ENCODE measurements around the gene LYRM1. TPM values are rescaled to one million over a fixed set of nuclear protein-coding genes. Genes with fewer than 3 reads are reported as not detected.
A peak's percentile ranks its signal among the peaks of the same experiment; 100 is the strongest.

LYRM1 gene
- total RNA-seq, 1 donor from 2014 or later: 24.1 TPM

DNA sequence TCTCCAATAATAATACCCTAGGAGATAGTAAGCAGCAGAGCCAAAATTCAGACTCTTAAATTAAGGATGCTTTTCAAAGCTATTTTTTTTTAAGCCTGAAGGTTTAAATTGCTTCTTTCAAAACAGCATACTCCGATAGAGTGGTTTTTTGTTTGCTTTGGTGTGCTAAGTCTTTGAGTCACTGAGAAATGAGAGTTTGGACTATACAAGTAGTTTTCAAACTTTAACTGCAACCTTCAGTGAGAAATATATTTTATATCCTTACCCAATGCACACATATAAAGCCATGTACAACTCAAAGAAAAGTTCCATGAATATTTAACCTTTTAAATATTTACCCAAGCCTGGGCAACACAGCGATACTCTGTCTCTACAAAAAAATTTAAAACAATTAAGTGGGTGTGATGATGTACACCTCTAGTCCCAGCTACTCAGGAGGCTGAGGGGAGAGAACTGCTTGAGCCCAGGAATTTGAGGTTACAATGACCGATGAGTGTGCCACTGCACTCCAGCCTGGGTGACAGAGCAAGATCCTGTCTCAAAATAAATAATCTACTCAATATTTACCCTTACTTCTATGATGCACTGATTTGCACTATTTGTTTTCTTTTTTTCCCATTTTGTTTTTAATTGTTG is 19.6 kb upstream of the LYRM1 start:
- peaks cover 86% of the 10 kb centered on the region for H3K79me2 ChIP-seq (ENCODE audit: insufficient read depth, low read length)

DNA sequence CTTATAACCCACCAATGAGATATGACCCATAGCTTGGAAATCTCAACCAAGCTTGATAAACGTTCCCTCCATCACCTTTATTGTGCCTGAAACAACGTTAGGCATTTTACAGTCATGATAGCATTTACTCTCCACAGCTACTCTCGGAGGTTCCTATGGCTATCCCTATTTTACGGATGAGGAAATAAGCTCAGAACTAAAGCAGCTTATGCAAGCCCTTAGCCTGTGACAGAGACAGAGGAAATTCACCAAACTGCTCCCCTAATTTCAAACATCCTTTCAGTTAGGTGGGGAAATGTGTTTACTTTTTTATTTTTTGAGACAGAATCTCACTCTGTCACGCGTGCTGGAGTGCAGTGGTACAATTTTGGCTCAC is 19.1 kb upstream of the LYRM1 start:
- Histone ChIP-seq H3K27ac (ENCODE audit: low read depth, low read length) (no peak overlapping the region), H2AFZ (ENCODE audit: low read depth, low read length) (no peak overlapping the region), H3K4me2 (ENCODE audit: low read length) (no peak overlapping the region), H3K79me2 (ENCODE audit: insufficient read depth, low read length) (peaks cover 86% of the 10 kb centered on the region), H3K9ac (ENCODE audit: low read length) (no peak overlapping the region), H3K9me3 (ENCODE audit: insufficient read depth, low read depth, low read length) (no peaks in the 10 kb centered on the region), H4K20me1 (ENCODE audit: insufficient read depth, low read length) (peaks cover 93% of the 10 kb centered on the region), H3K36me3 (ENCODE audit: insufficient read depth, low read length) (peaks cover 2% of the 10 kb centered on the region), H3K4me1 (ENCODE audit: insufficient read depth, low read length) (peaks cover 19% of the 10 kb centered on the region), H3K27me3 (ENCODE audit: insufficient read depth, low read length) (no peaks in the 10 kb centered on the region), H3K4me3 (ENCODE audit: insufficient read depth, low read depth, low read length) (no peak overlapping the region)
- FAIRE-seq: no peak
- H3K4me3 Mint-ChIP-seq (ENCODE audit: unreplicated experiment): no peak overlapping the region
- H3K27ac Mint-ChIP-seq (ENCODE audit: unreplicated experiment): no peak overlapping the region
- H3K36me3 Mint-ChIP-seq (ENCODE audit: low read depth, unreplicated experiment): no peaks in the 10 kb centered on the region
- H3K27me3 Mint-ChIP-seq (ENCODE audit: low read depth, unreplicated experiment): no peaks in the 10 kb centered on the region
- no peaks in the 10 kb centered on the region for H3K9me3 Mint-ChIP-seq (ENCODE audit: unreplicated experiment)
- H3K4me1 Mint-ChIP-seq (ENCODE audit: low read depth, unreplicated experiment): peaks cover 35% of the 10 kb centered on the region
- TF ChIP-seq EZH2 (IDR thresholded peaks at IDR 0.05; ENCODE audit: insufficient read depth, low read length) (no peak), CTCF (IDR thresholded peaks at IDR 0.05; ENCODE audit: insufficient read depth, low read depth, low read length) (no peak)
- no peak for DNase-seq (ENCODE audit: low read depth)

More for the DNA sequence above, 19.6 kb upstream of the LYRM1 start:
- no peak overlapping the region for H3K4me3 ChIP-seq (ENCODE audit: insufficient read depth, low read depth, low read length)
- TF ChIP-seq EZH2 (IDR thresholded peaks at IDR 0.05; ENCODE audit: insufficient read depth, low read length): no peak
- no peak for TF ChIP-seq CTCF (IDR thresholded peaks at IDR 0.05; ENCODE audit: insufficient read depth, low read depth, low read length)
- Mint-ChIP-seq H3K9me3 (ENCODE audit: unreplicated experiment) (no peaks in the 10 kb centered on the region), H3K27me3 (ENCODE audit: low read depth, unreplicated experiment) (no peaks in the 10 kb centered on the region), H3K4me3 (ENCODE audit: unreplicated experiment) (no peak overlapping the region), H3K4me1 (ENCODE audit: low read depth, unreplicated experiment) (peaks cover 35% of the 10 kb centered on the region), H3K27ac (ENCODE audit: unreplicated experiment) (no peak overlapping the region), H3K36me3 (ENCODE audit: low read depth, unreplicated experiment) (no peaks in the 10 kb centered on the region)
- H2AFZ ChIP-seq (ENCODE audit: low read depth, low read length): no peak overlapping the region
- FAIRE-seq (no peak), DNase-seq (ENCODE audit: low read depth) (no peak)
- peaks cover 91% of the 10 kb centered on the region for H4K20me1 ChIP-seq (ENCODE audit: insufficient read depth, low read length)
- H3K36me3 ChIP-seq (ENCODE audit: insufficient read depth, low read length): peaks cover 2% of the 10 kb centered on the region
- H3K4me1 ChIP-seq (ENCODE audit: insufficient read depth, low read length): peaks cover 19% of the 10 kb centered on the region
- H3K27me3 ChIP-seq (ENCODE audit: insufficient read depth, low read length): no peaks in the 10 kb centered on the region
- H3K9ac ChIP-seq (ENCODE audit: low read length): no peak overlapping the region
- H3K27ac ChIP-seq (ENCODE audit: low read depth, low read length): no peak overlapping the region
- H3K4me2 ChIP-seq (ENCODE audit: low read length): no peak overlapping the region
- H3K9me3 ChIP-seq (ENCODE audit: insufficient read depth, low read depth, low read length): no peaks in the 10 kb centered on the region

GRCh38 chr16:20883554-20884239 is 16.9 kb upstream of the LYRM1 start:
- Histone ChIP-seq H4K20me1 (ENCODE audit: insufficient read depth, low read length) (peaks cover 92% of the 10 kb centered on the region), H3K36me3 (ENCODE audit: insufficient read depth, low read length) (peaks cover 6% of the 10 kb centered on the region), H3K4me3 (ENCODE audit: insufficient read depth, low read depth, low read length) (no peak overlapping the region), H3K27me3 (ENCODE audit: insufficient read depth, low read length) (no peaks in the 10 kb centered on the region), H3K27ac (ENCODE audit: low read depth, low read length) (no peak overlapping the region), H3K4me1 (ENCODE audit: insufficient read depth, low read length) (peaks cover 12% of the 10 kb centered on the region), H3K4me2 (ENCODE audit: low read length) (peak overlapping the region; percentile 13), H3K79me2 (ENCODE audit: insufficient read depth, low read length) (peaks cover 86% of the 10 kb centered on the region), H3K9me3 (ENCODE audit: insufficient read depth, low read depth, low read length) (no peaks in the 10 kb centered on the region), H2AFZ (ENCODE audit: low read depth, low read length) (no peak overlapping the region), H3K9ac (ENCODE audit: low read length) (no peak overlapping the region)
- Mint-ChIP-seq H3K9me3 (ENCODE audit: unreplicated experiment) (no peaks in the 10 kb centered on the region), H3K36me3 (ENCODE audit: low read depth, unreplicated experiment) (no peaks in the 10 kb centered on the region), H3K27ac (ENCODE audit: unreplicated experiment) (no peak overlapping the region), H3K4me1 (ENCODE audit: low read depth, unreplicated experiment) (peaks cover 25% of the 10 kb centered on the region), H3K27me3 (ENCODE audit: low read depth, unreplicated experiment) (no peaks in the 10 kb centered on the region), H3K4me3 (ENCODE audit: unreplicated experiment) (no peak overlapping the region)
- TF ChIP-seq CTCF (IDR thresholded peaks at IDR 0.05; ENCODE audit: insufficient read depth, low read depth, low read length) (no peak), EZH2 (IDR thresholded peaks at IDR 0.05; ENCODE audit: insufficient read depth, low read length) (no peak)
- FAIRE-seq (no peak), DNase-seq (ENCODE audit: low read depth) (no peak)
